ENCODE measurements around the gene PURB.

Gene PURB

GRCh38 chr7:44884621-44885393 is 523 bp downstream of the PURB start:
- no peak for DNase-seq (ENCODE audit: low read depth, low spot score)
- ChIA-PET POLR2A (interaction anchor here (0.6 to 1.9 kb wide), 13 partner anchors 10 to 304 kb away, joined by 3 to 7 read pairs (median 3); partner anchors contain the start of genes H2AZ2 and OGDH), CTCF (interaction anchor here (0.6 to 2.4 kb wide), 7 partner anchors 9 to 297 kb away, joined by 3 to 10 read pairs (median 4); no protein-coding TSS in a partner anchor)
- peak overlapping the region; percentile 81 for H3K4me3 ChIP-seq (ENCODE audit: low read depth, low read length)
- TF ChIP-seq, protein P1, sequence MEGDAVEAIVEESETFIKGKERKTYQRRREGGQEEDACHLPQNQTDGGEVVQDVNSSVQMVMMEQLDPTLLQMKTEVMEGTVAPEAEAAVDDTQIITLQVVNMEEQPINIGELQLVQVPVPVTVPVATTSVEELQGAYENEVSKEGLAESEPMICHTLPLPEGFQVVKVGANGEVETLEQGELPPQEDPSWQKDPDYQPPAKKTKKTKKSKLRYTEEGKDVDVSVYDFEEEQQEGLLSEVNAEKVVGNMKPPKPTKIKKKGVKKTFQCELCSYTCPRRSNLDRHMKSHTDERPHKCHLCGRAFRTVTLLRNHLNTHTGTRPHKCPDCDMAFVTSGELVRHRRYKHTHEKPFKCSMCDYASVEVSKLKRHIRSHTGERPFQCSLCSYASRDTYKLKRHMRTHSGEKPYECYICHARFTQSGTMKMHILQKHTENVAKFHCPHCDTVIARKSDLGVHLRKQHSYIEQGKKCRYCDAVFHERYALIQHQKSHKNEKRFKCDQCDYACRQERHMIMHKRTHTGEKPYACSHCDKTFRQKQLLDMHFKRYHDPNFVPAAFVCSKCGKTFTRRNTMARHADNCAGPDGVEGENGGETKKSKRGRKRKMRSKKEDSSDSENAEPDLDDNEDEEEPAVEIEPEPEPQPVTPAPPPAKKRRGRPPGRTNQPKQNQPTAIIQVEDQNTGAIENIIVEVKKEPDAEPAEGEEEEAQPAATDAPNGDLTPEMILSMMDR (IDR thresholded peaks at IDR 0.05; ENCODE audit: insufficient read depth, low read length, missing control alignments): no peak

GRCh38 chr7:44883961-44884620 is 1.2 kb downstream of the PURB start:
- CTCF ChIA-PET: interaction anchor here (0.8 to 2.4 kb wide), 5 partner anchors 11 to 297 kb away, joined by 3 to 10 read pairs (median 5); no protein-coding TSS in a partner anchor
- H3K4me3 ChIP-seq (ENCODE audit: low read depth, low read length): peak overlapping the region; percentile 81
- TF ChIP-seq, protein P1 (IDR thresholded peaks at IDR 0.05; ENCODE audit: insufficient read depth, low read length, missing control alignments): no peak
- DNase-seq (ENCODE audit: low read depth, low spot score): no peak
- POLR2A ChIA-PET: interaction anchor here (0.6 to 1.9 kb wide), 8 partner anchors 10 to 303 kb away, joined by 3 to 5 read pairs (median 3); partner anchors contain the start of gene H2AZ2

GRCh38 chr7:44882899-44883298 is 2.4 kb downstream of the PURB start:
- TF ChIP-seq, protein P1 (IDR thresholded peaks at IDR 0.05; ENCODE audit: insufficient read depth, low read length, missing control alignments): no peak
- H3K4me3 ChIP-seq (ENCODE audit: low read depth, low read length): peak overlapping the region; percentile 81
- POLR2A ChIA-PET: interaction anchor here (0.6 to 2.2 kb wide), 2 partner anchors 33 to 1605 kb away, joined by 5 to 7 read pairs; no protein-coding TSS in a partner anchor

GRCh38 chr7:44881610-44882009 is 3.7 kb downstream of the PURB start:
- CTCF ChIA-PET: interaction anchor here (0.7 to 3.4 kb wide), 10 partner anchors 14 to 295 kb away, joined by 3 to 16 read pairs (median 4); partner anchors contain the start of gene H2AZ2

More at GRCh38 chr7:44882899-44883298, 2.4 kb downstream of the PURB start:
- no peak for DNase-seq (ENCODE audit: low read depth, low spot score)
- CTCF ChIA-PET: interaction anchor here (1.3 to 3.4 kb wide), 5 partner anchors 15 to 253 kb away, joined by 3 to 16 read pairs (median 9); partner anchors contain the start of gene H2AZ2

GRCh38 chr7:44881066-44881600 is 4.2 kb downstream of the PURB start:
- H3K4me3 ChIP-seq (ENCODE audit: low read depth, low read length): peak overlapping the region; percentile 39
- ChIA-PET POLR2A (interaction anchor here (0.6 to 1.6 kb wide), 5 partner anchors 9 to 307 kb away, joined by 3 to 6 read pairs (median 3); partner anchors contain the start of gene DDX56), CTCF (interaction anchor here (0.7 to 3.4 kb wide), 11 partner anchors 14 to 295 kb away, joined by 3 to 16 read pairs (median 4); partner anchors contain the start of gene H2AZ2)
- DNase-seq (ENCODE audit: low read depth, low spot score): no peak
- TF ChIP-seq, protein P1 (IDR thresholded peaks at IDR 0.05; ENCODE audit: insufficient read depth, low read length, missing control alignments): no peak

More at GRCh38 chr7:44881610-44882009, 3.7 kb downstream of the PURB start:
- TF ChIP-seq, protein P1 (IDR thresholded peaks at IDR 0.05; ENCODE audit: insufficient read depth, low read length, missing control alignments): no peak
- DNase-seq (ENCODE audit: low read depth, low spot score): peak; percentile 57
- H3K4me3 ChIP-seq (ENCODE audit: low read depth, low read length): peak overlapping the region; percentile 81
- POLR2A ChIA-PET: interaction anchor here (0.6 to 2.2 kb wide), 6 partner anchors 9 to 308 kb away, joined by 3 to 6 read pairs (median 4); partner anchors contain the start of gene DDX56
